GM19238 (cell line): Measurements from ENCODE around the gene TMX1.
A peak's percentile ranks its signal among the peaks of the same experiment; 100 is the strongest.
"Not testable (repeated sequence)": the region's sequence is repeated elsewhere in the genome, so short reads cannot be mapped to it uniquely, and the experiment has no call there.

ENCODE experiments used
- DNase-seq: peaks from one replicate; pipeline ENCODE4 v3.0.0; 2011; ENCODE audit warnings: low spot score; ENCODE audit not compliant: insufficient read length

The TMX1 gene, protein sequence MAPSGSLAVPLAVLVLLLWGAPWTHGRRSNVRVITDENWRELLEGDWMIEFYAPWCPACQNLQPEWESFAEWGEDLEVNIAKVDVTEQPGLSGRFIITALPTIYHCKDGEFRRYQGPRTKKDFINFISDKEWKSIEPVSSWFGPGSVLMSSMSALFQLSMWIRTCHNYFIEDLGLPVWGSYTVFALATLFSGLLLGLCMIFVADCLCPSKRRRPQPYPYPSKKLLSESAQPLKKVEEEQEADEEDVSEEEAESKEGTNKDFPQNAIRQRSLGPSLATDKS

DNA sequence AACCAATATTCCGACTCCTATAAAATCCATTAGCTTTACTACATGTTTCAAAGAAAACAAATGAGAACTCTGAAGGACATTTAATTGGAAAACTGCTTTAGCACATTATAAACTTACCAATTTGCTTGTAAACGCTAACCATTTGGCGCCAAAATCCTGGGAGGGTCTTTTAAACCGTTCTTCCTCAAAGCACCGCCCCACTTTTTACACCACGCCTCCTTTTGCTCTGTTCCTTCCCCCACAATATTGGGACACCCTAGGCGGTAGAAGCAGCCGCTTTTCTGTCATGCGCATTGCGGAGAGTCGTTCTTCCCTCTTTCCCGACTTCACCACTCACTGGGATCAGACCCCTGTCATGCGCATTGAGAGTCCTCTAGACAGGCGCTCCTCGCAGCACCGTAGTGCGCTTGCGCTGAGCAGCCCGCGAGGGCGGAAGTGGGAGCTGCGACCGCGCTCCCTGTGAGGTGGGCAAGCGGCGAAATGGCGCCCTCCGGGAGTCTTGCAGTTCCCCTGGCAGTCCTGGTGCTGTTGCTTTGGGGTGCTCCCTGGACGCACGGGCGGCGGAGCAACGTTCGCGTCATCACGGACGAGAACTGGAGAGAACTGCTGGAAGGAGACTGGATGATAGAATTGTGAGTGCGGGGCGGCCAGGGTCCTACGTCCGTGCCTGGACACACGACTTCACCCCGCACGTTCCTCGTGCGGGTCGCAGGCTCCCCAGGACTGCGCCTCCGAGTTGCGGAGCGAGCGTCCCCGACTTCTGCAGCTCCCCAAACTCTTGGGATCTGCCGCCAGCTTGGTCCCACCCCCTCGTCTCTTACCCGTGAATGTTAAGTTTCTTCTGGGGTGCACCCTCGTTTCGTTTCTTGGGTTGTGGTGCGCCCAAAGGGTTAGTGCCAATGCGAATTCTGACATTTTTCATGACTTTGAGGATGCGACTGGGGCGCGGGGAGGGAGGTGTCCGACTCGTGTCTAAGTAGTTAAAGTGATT lies at the start of gene TMX1:
Gene TMX1, plus strand, starts transcription at position 435 of the 991 bp plus-strand sequence. Its CDS starts 46 bp downstream, at position 481.
- peak; percentile 88 for DNase-seq

- no peak for DNase-seq
Observed at GRCh38 chr14:51201890-51202289, 38.2 kb upstream of the TMX1 start.

- DNase-seq: peak; percentile 12
Observed at GRCh38 chr14:51202914-51203665, 37.0 kb upstream of the TMX1 start.

GRCh38 chr14:51203881-51204280 lies 36.2 kb upstream of the TMX1 start:
- no peak for DNase-seq

- no peak for DNase-seq
Observed at GRCh38 chr14:51205486-51205885, 34.6 kb upstream of the TMX1 start.

DNA sequence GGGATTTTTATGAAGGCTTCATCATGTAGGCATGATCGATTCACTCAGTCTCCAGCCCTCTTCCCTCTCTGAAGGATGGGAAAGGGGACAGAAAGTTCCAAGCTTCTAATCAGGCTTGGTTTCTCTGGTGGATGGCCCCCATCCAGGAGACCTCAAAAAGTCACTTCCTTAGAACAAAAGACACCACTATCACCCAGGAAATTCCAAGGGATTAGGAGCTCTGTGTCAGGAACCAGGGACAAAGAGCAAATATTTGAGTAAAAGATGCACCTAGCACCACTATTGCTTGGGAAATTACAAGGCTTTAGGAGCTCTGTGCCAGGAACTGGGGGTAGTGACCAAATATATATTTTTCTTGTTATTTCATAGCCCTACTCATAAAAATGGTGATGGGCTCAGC lies 33.6 kb upstream of the TMX1 start:
- no peak for DNase-seq

- DNase-seq: no peak
Observed at GRCh38 chr14:51207621-51208020, 32.4 kb upstream of the TMX1 start.

- DNase-seq: no peak
Observed at GRCh38 chr14:51208982-51209381, 31.1 kb upstream of the TMX1 start.

GRCh38 chr14:51209457-51209856 lies 30.6 kb upstream of the TMX1 start:
- no peak for DNase-seq

DNA sequence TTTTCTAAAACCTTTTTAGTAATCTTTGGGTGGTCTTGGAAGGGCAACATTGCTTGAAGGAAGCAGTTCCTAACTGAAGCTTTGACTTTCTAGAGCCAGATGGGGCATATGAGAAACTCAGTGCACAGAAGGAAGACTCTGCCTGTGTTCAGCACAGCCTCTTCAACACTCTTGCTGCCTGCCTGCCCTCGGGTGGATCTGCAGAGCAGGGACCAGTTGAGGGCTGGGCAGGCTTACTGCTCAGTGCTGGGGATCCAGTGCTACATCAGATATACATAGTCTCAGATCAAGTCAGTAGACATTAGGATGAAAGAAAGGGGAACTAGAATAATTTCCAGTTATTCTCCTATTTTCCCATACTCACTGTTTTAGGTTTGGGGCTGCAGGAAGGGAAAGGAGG lies 29.5 kb upstream of the TMX1 start:
- no peak for DNase-seq

DNA sequence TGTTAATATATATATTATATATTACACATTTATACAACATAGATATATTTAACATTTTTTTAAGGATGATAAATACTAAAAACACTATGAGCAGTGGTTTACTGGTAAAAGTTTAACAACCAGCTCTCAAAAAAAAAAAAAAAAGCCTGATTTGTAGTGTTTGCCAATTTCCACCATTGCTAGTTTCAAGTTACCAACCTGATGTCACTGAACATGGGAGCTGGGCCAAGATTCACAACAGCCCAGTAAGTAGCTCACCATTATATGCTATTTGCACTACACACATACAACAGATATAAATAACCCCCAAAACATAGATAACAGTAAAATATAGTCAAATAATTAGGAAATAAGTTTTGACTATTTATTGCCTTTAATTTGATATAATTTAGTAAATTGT lies 28.9 kb upstream of the TMX1 start:
- DNase-seq: no peak

DNA sequence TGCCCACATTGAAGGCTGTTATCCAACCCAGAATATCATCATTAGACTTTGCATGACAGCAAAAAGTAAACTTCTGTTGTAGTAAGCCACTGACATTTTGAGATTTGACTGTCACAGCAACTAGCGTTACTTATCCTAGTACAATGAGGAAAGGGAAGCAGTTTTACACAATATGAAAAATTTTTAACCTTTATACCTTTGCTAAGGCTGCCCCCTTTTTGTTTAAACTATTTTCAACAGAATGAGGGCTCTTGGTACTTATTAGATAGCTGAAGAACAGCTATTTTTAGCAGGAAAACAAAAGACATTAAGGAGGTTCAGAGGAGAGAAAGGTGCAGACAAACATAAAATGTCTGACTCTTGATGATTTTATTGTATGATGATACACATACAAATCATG lies 23.4 kb upstream of the TMX1 start:
- DNase-seq: no peak

GRCh38 chr14:51219473-51220448 lies 20.3 kb upstream of the TMX1 start:
- no peak for DNase-seq

DNA sequence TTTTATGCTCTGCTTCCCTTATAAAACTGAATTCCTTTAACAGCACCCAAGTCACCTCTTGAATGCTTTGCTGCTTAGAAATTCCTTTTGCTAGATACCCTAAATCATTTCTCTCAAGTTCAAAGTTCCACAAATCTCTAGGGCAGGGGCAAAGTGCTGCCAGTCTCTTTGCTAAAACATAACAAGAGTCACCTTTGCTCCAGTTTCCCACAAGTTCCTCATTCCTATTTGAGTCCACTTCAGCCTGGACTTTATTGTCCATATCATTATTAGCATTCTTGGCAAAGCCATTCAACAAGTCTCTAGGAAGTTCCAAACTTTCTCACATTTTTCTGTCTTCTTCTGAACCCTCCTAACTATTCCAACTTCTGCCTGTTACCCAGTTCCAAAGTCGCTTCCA lies 16.6 kb upstream of the TMX1 start:
- DNase-seq: not testable (repeated sequence)

DNA sequence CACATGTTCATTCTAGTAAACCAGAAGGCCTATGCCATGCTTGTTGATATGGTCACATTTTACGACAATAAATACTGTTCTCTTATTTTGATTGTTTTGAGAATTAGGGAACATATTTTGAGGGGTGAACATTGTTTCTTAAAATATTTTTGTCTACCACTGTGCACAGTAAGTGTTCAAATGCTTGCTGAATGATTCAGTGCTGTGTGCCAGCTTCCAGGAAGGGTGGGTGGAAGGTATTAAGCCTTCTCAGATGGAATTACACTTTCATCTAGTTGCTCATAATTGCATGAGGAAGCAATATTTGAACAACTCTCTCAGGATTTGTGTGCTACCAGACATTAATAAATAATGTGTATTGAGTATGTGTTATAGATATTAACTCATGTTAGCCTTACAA lies 15.5 kb upstream of the TMX1 start:
- DNase-seq: no peak

GRCh38 chr14:51225751-51226150 lies 14.3 kb upstream of the TMX1 start:
- DNase-seq: no peak

DNA sequence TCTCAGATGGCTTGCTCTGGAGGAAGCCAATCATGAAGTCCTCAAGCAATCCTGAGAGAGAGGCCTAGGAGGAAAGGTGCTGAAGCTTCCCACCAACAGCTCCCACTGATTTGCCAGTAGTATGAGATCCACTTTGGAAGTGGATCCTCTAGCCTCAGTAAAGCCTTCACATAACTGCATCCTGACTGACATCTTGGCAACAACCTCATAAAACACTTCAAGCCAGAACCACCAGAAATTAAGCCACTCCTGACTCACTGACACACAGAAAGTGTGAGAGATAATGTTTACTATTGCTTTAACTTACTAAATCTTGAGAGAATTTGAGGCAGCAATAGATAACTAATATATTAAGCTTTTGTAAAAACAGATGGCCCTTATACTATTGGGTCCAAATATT lies 11.7 kb upstream of the TMX1 start:
- no peak for DNase-seq

GRCh38 chr14:51228890-51229289 lies 11.2 kb upstream of the TMX1 start:
- DNase-seq: no peak

- no peak for DNase-seq
Observed at GRCh38 chr14:51236314-51236713, 3.7 kb upstream of the TMX1 start.

DNA sequence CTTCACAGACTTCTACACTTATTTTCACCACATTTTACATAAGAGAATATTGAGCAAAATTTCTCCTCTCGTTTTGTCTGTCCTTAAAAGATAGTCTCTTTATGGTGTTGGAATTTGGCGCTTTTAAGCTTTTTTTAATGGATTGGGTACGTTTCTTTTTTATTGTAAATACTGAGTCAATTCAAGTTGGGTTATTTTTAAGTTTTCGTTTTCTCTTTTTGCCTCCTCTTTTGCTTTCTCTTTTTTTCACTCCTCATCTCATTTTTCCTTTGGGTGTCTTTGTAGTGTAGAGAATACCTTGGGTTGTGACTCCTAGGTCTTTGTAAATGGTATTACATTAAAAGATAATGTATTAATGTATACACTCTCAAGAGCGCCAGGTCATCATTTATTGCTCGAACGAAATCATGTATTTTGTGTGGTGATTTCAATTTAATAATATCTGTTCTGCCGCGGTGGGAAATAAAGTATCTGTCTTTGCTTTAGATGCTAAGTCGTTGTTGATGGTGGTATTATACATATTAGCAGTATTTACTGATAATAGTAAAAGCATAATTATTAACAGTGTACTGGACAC lies 845 bp downstream of the TMX1 start:
- DNase-seq: no peak
